ENCODE measurements around the gene ADAMTS18.

- TF ChIP-seq CTCF (IDR thresholded peaks at IDR 0.05) = no peak
- no peak for TF ChIP-seq POLR2A (IDR thresholded peaks at IDR 0.05)
Observed at GRCh38 chr16:77449208-77449607, 14.4 kb upstream of the ADAMTS18 start.
